ENCODE data around the gene SNX24.

Gene SNX24

DNA sequence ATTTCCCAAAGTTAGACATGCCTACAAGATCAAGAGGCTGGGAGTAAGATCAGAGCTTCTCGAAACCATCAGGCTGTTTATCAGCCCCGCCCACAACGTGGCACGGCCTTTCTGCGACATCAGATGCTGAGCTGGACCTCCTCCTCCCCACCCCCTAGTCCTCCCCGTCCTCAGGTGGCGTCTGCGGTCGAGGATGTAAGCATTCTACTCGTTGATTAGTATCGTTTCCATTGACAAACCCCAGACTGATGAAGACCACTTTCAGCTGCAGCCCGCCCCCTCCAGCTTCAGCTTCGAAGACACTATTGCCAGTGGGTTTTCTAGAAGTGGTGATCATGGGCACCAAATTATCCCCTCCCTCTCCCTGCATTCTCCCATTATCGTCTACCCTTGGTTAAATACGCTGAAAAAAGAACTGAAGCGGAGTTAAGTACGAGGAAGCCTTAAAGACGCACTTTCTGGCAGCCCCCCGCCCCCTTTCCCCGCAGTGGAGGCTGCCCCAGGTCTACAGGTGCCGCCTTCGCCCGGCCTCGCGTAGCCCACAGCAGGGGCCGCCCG lies 190.0 kb downstream of the SNX24 start:
- no peak for DNase-seq

DNA sequence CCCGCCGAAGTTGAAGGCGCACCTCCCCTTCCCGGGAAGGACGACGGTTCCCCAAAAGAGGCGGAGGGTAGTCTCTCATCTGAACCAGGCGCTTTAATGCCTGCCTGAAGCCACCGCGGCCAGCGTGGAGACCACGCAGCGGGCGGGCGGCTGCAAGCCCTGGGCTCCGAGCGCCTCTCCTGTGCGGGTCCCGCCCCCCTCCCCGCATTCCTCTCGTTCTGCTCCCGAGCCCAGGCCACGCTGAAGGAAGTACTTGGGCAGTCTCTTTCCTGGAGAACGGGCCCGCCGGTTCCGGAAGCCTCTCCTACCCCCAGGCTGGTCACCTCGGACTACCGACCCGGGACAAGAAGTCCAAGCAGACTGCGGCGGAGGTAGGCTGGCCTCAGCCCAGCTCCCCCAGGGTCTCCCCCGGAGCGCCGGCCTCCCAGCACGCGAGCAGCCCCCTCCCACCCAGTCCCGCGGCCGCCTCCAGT lies 190.5 kb downstream of the SNX24 start:
- DNase-seq = no peak

DNA sequence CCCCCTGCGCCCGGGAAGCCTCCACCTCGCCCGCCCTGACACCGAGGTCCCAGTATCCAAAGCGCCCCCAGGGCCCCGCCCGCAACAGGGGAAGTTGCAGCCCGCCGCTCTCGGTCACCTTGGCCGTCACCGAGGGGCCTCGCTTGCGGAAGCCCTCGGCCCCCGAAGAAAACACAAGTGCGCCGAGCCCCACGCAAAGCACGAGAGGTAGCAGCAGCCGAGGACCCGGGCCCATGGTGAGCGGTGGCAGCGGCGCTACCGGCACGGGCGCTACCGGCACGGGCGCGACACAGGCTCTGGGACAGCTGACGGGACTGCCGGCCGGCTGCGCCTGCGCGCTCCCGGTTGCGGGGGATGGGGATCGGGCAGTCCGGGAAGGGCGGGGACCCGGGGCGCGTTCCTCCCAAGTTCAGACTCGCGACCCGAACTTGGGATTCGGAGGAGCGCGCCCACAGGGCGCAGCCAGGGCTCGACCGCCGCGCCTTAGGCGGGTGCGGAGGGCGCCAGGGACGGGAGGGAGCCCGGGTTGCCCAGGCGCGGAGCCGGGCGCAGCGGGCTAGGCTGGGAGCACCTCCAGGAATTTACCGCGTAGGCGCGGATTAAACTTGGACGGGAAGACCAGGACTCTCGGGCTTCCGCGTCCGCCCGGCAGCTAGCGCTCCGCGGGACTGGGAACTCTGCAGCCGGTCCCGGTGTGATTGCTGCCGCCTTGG lies 191.1 kb downstream of the SNX24 start, which contains the start of gene PPIC:
Gene PPIC (minus strand): TSS at position 335 of the 713 bp plus-strand sequence. CDS start 100 bp downstream, at position 235.
- no peak for DNase-seq

DNA sequence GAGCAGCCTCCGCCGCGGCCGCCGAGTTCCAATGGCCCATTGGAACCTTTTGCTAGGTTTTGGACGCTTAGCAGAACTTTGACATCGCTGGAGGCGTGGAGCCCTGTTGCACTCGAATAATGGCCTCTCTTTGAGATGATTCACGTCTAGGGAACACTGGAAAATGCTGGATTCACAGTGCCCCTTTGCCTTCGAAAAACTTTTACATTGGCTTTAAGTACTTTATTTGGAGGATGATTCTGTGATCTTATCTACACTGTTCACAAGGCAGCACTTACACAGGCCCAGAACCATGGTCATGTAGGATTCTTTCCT lies 191.6 kb downstream of the SNX24 start:
- DNase-seq = no peak

DNA sequence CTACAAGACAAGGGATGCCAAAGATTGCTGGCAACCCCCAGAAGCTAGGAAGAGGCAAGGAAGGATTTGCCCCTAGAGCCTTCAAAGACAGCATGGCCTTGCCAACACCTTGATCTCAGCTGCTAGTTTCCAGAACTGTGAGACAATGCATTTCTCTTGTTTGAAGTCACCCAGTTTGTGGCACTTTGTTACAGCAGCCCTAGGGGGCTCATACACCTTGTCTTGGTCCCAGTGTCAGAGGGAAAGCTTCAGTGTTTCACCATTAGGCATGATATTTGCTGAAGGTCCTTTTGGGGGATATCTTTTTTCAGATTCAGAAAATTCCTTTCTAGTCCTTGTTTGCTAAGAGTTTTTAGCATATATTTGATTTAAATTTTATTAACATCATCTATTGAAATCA lies 194.3 kb downstream of the SNX24 start:
- DNase-seq = no peak

DNA sequence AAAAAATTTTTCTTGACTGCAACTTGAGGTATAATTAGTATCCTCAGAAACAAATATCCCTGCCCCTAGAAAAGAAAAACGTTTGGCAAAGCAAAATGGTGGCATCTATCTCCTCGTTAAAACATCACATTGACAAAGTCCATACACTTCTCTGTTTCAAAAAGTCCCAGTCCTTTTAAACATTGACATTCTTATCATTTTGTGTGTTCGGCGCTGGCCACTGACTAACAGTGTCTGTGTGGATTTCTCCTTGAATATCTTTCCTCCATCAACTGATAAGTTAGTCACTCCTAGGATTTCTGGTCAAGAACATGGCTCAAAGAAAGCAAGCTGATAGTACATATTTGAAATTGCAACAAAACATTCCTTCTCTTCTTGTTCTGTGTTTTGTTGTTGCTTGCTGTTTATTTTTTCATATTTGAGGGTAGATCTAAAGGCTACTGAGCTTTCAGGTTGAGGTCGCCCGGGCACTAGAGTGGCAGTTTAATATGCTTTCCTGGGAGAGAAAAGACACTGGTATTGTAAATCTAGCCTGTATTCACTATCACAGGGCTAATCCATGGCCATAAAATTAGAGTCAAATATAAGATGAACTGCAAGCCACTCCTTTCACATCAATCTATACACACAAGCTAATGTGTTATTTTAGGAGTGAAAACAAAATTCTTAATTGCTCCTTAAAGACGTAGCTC lies 199.7 kb downstream of the SNX24 start:
- DNase-seq = no peak

DNA sequence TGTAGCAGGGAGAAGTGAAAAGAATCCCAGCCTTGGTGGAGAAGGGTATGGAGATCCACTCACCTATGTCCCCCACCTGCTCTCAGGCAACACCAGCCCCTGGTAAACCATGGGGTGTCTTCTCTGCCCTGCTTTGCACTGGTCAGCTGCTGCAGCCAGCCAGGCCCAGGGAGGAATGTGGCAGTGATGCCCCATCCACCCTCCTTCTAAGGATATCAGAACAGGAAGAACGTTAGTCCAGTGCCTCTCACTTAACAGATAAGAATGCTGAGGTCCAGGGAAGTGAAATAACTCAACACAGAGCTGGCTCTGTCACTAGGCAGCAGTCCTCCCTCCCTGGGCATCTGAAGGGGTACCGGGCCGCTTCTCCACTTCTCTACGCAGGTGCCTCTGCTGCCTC lies 200.8 kb downstream of the SNX24 start:
- no peak for DNase-seq

DNA sequence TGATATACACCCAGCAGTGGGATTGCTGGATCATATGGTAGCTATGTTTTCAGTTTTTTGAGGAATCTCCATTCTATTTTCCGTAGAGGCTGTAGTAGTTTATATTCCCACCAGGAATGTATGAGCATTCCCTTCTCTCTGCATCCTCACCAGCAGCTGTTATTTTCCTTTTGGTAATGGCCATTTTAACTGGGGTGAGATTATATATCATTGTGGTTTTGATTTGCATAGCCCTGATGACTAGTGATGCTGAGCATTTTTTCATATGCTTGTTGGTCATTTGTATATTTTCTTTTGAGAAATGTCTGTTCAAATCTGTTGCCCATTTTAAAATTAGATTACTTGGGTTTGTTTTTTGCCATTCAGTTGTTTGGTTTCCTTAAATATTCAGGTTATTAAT lies 202.3 kb downstream of the SNX24 start:
- DNase-seq = no peak

DNA sequence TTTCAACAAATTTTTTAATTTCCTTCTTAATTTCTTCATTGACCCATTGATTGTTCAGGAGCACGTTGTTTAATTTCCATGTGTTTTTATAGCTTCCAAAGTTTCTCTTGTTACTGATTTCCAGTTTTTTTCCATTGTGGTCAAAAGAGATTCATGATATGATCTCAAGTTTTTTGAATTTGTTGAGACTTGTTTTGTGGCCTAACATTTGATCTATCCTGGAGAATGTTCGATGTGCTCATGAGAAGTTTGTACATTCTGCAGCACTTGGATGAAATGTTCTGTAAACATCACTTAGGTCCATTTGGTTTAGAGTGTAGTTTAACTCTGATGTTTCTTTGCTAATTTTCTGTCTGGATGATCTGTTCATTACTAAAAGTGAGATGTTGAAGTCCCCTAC lies 205.8 kb downstream of the SNX24 start:
- no peak for DNase-seq

All from CD4-positive, alpha-beta T cell treated with Interleukin-4 for 1 hour (primary cell).